Rectal smooth muscle tissue (tissue), 1 donor: Measurements from ENCODE around the gene AXL.
"Not testable (repeated sequence)": the region's sequence is repeated elsewhere in the genome, so short reads cannot be mapped to it uniquely, and the experiment has no call there.

Source experiments
- H3K27ac ChIP-seq: one replicate; pipeline ENCODE4 v1.7.0; 2013; ENCODE audit warnings: low read depth, low read length, inconsistent platforms
- H3K27me3 ChIP-seq: one replicate; pipeline ENCODE4 v1.7.0; 2013; ENCODE audit warnings: low read length; ENCODE audit not compliant: control insufficient read depth, insufficient read depth
- H3K36me3 ChIP-seq: one replicate; pipeline ENCODE4 v1.7.0; 2013; ENCODE audit warnings: low read length; ENCODE audit not compliant: control insufficient read depth, insufficient read depth
- H3K4me1 ChIP-seq: one replicate; pipeline ENCODE4 v1.7.0; 2013; ENCODE audit warnings: low read length; ENCODE audit not compliant: control insufficient read depth, insufficient read depth
- H3K4me3 ChIP-seq: one replicate; pipeline ENCODE4 v1.7.0; 2013; ENCODE audit warnings: low read length
- H3K9ac ChIP-seq: one replicate; pipeline ENCODE4 v1.7.0; 2013; ENCODE audit warnings: low read length

Gene AXL

GRCh38 chr19:41219924-41220567 lies 1.0 kb downstream of the AXL start:
- peak overlapping the region; percentile 42 for H3K9ac ChIP-seq
- peak overlapping the region; percentile 97 for H3K27ac ChIP-seq
- H3K4me1 ChIP-seq = peaks cover 16% of the 10 kb centered on the region
- H3K27me3 ChIP-seq = peaks cover 2% of the 10 kb centered on the region
- peak overlapping the region; percentile 60 for H3K4me3 ChIP-seq
- H3K36me3 ChIP-seq = no peaks in the 10 kb centered on the region

DNA sequence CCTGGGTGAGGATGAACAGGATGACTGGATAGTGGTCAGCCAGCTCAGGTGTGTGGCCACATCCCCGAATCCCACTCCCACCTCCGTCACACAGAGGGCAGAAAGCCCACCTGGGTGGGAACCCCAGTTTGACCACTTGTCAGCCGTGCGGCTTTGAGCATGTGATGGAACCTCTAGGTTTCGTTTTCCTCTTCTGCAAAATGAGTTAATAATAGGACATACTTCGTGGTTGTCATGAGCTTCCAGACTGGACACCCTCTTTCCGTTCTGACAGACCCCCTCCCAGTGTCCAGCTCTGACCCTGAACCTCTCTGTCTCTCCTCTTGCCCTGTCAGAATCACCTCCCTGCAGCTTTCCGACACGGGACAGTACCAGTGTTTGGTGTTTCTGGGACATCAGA lies 1.8 kb downstream of the AXL start:
- Histone ChIP-seq H3K27ac (peak overlapping the region; percentile 97), H3K36me3 (no peaks in the 10 kb centered on the region), H3K4me1 (peaks cover 16% of the 10 kb centered on the region), H3K9ac (no peak overlapping the region), H3K27me3 (peaks cover 2% of the 10 kb centered on the region), H3K4me3 (peak overlapping the region; percentile 60)

- Histone ChIP-seq H3K4me1 (peaks cover 18% of the 10 kb centered on the region), H3K36me3 (no peaks in the 10 kb centered on the region), H3K9ac (no peak overlapping the region), H3K27me3 (peaks cover 2% of the 10 kb centered on the region), H3K4me3 (no peak overlapping the region), H3K27ac (no peak overlapping the region)
These were observed 2.6 kb downstream of the AXL start for GRCh38 chr19:41221514-41222205.

DNA sequence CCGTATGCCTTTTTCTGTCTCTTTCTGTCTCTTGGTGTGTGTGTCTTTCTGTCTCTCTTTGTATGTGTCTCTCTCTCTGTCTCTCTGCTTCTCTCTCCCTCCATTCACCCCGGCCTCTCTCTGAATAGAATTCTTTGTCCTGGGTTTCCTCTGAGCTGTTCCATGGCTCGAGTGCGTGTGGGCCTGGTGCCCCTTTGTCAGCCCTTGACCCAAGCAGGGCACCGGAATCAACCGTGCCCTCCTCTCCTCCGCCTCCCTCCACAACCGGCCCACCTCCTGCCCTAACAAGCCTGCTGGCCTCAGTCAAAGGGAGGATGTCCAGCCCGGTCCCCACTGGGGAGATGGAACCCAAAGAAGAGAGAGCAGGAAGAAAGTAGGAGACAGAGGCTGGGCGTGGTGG lies 3.2 kb downstream of the AXL start:
- Histone ChIP-seq H3K36me3 (no peaks in the 10 kb centered on the region), H3K9ac (no peak overlapping the region), H3K27me3 (peaks cover 2% of the 10 kb centered on the region), H3K4me3 (no peak overlapping the region), H3K27ac (no peak overlapping the region), H3K4me1 (peaks cover 22% of the 10 kb centered on the region)

- Histone ChIP-seq H3K9ac (no peak overlapping the region), H3K4me3 (peak overlapping the region; percentile 26), H3K4me1 (peaks cover 15% of the 10 kb centered on the region), H3K27ac (peak overlapping the region; percentile 28), H3K36me3 (no peaks in the 10 kb centered on the region), H3K27me3 (no peaks in the 10 kb centered on the region)
These were observed 4.6 kb downstream of the AXL start for GRCh38 chr19:41223431-41224234.

- Histone ChIP-seq H3K4me1 (peaks cover 15% of the 10 kb centered on the region), H3K27ac (no peak overlapping the region), H3K4me3 (no peak overlapping the region), H3K36me3 (no peaks in the 10 kb centered on the region), H3K9ac (no peak overlapping the region), H3K27me3 (no peaks in the 10 kb centered on the region)
These were observed 5.6 kb downstream of the AXL start for GRCh38 chr19:41224632-41225031.

DNA sequence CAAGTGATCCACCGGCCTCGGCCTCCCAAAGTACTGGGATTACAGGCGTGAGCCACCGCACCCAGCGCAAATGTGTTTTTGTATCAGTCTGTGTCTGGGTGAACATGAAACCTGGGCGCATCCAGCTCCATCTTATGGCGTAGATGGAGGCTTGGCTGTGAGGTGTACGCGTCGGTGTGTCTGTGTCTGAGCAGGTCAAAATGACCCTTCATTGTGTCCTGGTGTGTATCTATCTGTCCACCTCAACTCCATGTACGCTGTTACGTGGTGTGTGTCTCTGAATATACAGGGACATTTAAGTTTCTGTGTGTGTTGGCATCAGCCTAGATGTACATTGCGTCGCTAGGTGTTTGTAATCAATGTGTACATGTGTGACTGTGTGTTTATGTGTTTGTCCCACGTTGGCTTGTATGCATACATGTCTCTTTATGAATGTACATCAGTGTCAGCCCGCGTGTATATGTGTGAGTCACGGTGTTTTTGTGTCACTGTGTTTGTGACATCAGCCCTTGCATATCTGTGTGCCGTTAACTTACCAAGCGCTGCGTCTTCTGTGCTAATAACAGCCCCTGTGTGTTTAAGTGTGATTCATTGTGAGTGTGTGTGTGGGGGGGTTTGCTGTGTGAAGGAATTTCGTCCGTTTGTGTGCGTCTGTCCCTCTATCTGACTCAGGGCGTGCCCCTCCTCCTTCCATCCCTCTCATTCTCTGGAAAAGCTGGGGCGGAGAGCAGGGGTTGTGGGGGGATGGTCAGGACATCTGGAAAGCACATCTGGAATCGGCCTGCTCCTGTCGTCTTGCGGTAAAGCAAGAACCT lies 6.4 kb downstream of the AXL start:
- H3K27me3 ChIP-seq = no peaks in the 10 kb centered on the region
- H3K4me3 ChIP-seq = peak overlapping the region; percentile 60
- H3K36me3 ChIP-seq = no peaks in the 10 kb centered on the region
- H3K9ac ChIP-seq = no peak overlapping the region
- peaks cover 14% of the 10 kb centered on the region for H3K4me1 ChIP-seq
- H3K27ac ChIP-seq = peak overlapping the region; percentile 87

- H3K4me1 ChIP-seq = peaks cover 10% of the 10 kb centered on the region
- peak overlapping the region; percentile 60 for H3K4me3 ChIP-seq
- peak overlapping the region; percentile 87 for H3K27ac ChIP-seq
- no peaks in the 10 kb centered on the region for H3K27me3 ChIP-seq
- H3K9ac ChIP-seq = no peak overlapping the region
- no peaks in the 10 kb centered on the region for H3K36me3 ChIP-seq
These were observed 7.2 kb downstream of the AXL start for GRCh38 chr19:41226053-41226873.

- H3K4me3 ChIP-seq = peak overlapping the region; percentile 60
These were observed 7.9 kb downstream of the AXL start for GRCh38 chr19:41226874-41227390.

DNA sequence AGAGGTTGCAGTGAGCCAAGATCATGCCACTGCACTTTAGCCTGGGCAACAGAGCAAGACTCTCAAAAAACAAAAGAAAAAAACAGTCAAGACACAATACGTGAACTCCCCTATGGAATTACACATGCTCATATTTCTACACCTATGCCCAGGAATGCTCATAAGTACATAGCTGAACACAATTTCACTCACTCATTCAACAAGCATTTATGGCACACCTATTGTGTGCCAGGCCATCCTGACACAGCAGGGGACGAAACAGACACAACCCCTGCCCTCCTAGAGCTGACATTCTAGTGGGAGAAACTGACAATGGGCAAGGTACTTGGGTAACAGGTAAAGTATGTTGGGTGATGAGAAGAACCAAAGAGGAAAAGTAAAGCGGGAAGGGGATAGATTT lies 9.5 kb downstream of the AXL start:
- Histone ChIP-seq H3K36me3 (no peaks in the 10 kb centered on the region), H3K27me3 (no peaks in the 10 kb centered on the region), H3K4me3 (no peak overlapping the region), H3K9ac (no peak overlapping the region), H3K4me1 (peaks cover 6% of the 10 kb centered on the region), H3K27ac (no peak overlapping the region)

More at GRCh38 chr19:41226874-41227390, 7.9 kb downstream of the AXL start:
- Histone ChIP-seq H3K9ac (no peak overlapping the region), H3K27me3 (no peaks in the 10 kb centered on the region), H3K27ac (peak overlapping the region; percentile 87), H3K4me1 (peaks cover 10% of the 10 kb centered on the region), H3K36me3 (no peaks in the 10 kb centered on the region)

DNA sequence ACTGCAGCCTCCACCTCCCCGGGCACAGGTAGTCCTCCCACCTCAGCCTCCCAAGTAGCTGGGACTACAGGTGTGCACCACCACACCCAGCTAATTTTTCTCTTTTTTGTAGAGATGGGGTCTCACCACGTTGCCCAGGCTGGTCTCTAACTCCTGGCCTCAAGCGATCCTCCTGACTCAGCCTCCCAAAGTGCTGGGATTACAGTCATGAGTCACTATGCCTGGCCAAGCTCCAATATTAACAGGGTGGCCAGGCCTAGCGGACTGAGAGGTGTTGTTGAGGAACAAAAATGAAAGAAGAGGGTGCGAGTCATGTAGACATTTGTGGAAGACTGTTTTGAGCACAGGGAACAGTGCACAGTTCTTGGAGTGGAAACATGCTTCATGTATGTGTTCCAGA lies 10.3 kb downstream of the AXL start:
- H3K4me1 ChIP-seq, H3K9ac ChIP-seq, H3K27me3 ChIP-seq, H3K4me3 ChIP-seq, H3K36me3 ChIP-seq, H3K27ac ChIP-seq: not testable (repeated sequence)
